NB4 (cell line): Measurements from ENCODE around the gene HOXA6.
A peak's percentile ranks its signal among the peaks of the same experiment; 100 is the strongest.

Experiments
- CTCF ChIP-seq: IDR thresholded peaks from one replicate; pipeline ENCODE4 v1.5.1; 2012; ENCODE audit warnings: low read depth, low read length
- MYC ChIP-seq: IDR thresholded peaks from 2 replicates; pipeline ENCODE4 v1.6.1; 2011; ENCODE audit warnings: low read depth, low read length
- POLR2A ChIP-seq: IDR thresholded peaks from 2 replicates; pipeline ENCODE4 v1.6.1; 2011; ENCODE audit warnings: mild to moderate bottlenecking; ENCODE audit not compliant: insufficient read length; ENCODE audit errors: extremely low read depth

- TF ChIP-seq POLR2A (no peak), CTCF (peak; percentile 93), MYC (peak; percentile 78; the same call in 1 of the 2 replicates)
These were observed 13.1 kb upstream of the HOXA6 start for GRCh38 chr7:27160546-27161213.
